HFF-Myc (cell line): ENCODE results near the gene ST6GAL2.

Experiments used
- DNase-seq: peaks from one replicate; pipeline ENCODE4 v3.0.0-alpha.2; 2011; ENCODE audit warnings: low read depth; ENCODE audit errors: extremely low read depth
- H3K4me3 ChIP-seq: replicated peaks from 2 replicates; pipeline ENCODE4 v1.5.1; 2011; ENCODE audit warnings: low read depth, mild to moderate bottlenecking, control low read depth, low read length
- CTCF ChIP-seq: IDR thresholded peaks from 2 replicates; pipeline ENCODE4 v1.5.1; 2012; ENCODE audit warnings: mild to moderate bottlenecking, low read depth, low read length, control low read depth; ENCODE audit errors: missing control alignments

Gene ST6GAL2

DNA sequence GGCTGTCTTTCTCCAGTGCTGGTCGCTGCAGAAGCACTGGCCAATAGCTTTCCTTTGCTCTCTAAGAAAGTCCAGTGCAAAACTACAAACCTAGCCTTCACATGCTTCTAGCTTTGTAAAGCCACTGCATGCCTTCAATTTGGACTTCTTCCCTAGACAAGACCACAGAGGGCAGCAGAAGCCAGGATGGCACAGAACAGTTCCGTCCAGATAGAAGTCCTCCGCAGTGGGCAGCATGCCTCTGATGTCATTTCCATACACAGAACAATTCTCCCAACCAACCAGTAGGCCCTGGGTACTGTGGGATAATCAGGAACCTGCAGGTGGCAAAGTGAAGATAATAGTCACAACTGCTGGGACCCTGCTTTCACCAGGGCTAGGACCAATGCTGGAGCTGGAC, 3.3 kb downstream of the ST6GAL2 start:
- no peak for DNase-seq
- TF ChIP-seq CTCF: peak; percentile 12
- no peak overlapping the region for H3K4me3 ChIP-seq

DNA sequence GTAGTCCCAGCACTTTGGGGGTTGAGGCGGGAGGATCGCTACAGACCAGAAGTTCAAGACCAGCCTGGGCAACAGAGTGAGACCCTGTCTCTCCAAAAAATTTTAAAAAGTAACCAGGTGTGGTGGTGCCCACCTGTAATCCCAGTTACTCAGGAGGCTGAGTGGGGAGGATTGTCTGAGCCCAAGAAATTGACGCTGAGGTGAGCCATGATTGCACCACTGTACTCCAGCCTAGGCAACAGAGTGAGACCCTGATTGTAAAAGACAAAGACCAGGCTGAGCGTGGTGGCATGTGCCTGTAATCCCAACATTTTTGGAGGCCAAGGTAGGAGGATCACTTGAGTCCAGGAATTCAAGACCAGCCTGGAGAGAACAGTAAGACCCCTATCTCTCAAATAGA, 7.8 kb downstream of the ST6GAL2 start:
- DNase-seq: no peak
- H3K4me3 ChIP-seq: no peak overlapping the region
- TF ChIP-seq CTCF: no peak

DNA sequence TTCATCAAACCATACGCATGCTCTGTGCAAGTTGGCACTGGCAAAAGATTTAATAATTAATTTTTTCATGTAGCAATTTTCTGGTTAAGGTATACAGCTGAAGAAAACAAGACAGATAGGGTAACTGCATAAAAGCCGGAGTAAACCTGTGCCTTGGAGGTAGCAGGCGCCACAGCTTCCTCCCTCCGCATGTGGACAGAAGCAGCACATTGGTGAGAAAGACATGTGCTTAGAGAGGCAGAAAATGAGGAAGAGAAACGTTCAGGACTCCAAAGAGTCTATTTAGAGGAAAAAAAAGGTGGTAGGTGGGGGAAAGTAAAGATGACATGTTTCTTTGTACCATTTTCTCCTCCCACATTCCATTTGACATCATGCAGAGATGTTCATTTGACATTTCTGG, 9.3 kb downstream of the ST6GAL2 start:
- no peak for TF ChIP-seq CTCF
- DNase-seq: no peak
- no peak overlapping the region for H3K4me3 ChIP-seq

GRCh38 chr2:106869512-106870275, 16.3 kb downstream of the ST6GAL2 start:
- no peak for DNase-seq
- H3K4me3 ChIP-seq: no peak overlapping the region
- no peak for TF ChIP-seq CTCF

DNA sequence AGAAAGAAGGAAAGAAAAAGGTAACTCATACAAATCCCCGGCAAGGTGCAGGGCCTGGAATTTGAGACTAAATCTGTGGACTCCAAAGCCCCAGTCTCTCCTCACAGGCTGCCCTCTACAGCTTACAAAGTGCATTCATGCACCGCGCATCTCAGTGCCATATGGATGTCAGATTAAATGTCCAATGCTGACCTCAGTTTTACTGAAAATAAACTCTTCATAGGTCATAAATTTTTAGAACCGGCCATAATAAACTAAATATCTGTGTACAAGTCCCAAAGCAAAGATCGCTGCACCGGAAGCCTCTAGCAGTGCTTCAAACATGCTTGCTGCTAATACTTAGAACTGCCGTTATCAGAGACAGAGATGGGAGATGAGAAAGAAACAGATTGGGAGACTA, 17.7 kb downstream of the ST6GAL2 start:
- no peak overlapping the region for H3K4me3 ChIP-seq
- peak; percentile 37 for TF ChIP-seq CTCF
- no peak for DNase-seq

DNA sequence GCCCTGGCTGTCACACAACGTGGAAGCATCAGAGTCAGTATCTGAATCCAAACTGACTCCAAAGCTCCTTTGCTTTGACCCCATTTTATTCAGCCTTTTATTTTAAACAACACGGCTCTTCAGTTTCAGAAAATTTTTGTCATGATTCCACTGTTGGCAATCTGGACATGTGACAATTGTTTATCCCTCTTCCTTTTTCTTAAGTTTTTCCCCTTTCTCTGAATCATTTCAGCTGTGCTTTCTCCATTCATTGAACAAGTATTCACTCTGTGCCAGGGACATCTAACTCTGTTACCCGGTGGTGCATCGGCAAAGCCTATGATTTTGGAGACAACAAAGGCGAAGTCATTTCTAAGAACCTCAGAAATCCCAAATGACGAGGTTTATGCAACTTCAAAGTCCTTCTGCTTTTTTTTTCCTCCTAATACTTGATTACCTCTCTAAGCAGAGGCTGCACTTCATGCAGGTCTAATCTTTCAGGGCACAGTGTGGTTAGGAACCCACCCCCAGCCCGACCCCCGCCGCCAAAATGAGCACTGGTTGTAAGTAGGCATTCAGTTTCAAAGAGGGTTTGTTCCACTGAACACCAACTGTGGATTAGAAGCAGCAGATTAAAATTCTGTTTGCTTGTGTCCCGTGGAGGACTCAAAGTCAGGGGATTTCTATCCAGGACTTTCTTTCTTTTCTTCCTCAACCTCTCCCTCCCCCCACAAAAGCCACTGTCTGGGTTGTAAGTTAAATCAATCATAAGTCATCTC, 18.6 kb downstream of the ST6GAL2 start:
- no peak for TF ChIP-seq CTCF
- no peak for DNase-seq
- H3K4me3 ChIP-seq: no peak overlapping the region
